ENCODE data around the gene KIF6. TPM values are rescaled to one million over a fixed set of nuclear protein-coding genes. Genes with fewer than 3 reads are reported as not detected.

Gene KIF6
- total RNA-seq, 1 experiment from 2014 or later, result not detected

- Histone ChIP-seq H3K9me3 (ENCODE audit: control insufficient read depth, insufficient read depth, low read depth, low read length) (no peaks in the 10 kb centered on the region), H3K27ac (ENCODE audit: low read length) (no peak overlapping the region), H3K4me3 (ENCODE audit: low read depth in 2 of 2, low read length in 2 of 2) (no peak overlapping the region), H3K4me1 (ENCODE audit: control insufficient read depth, insufficient read depth, low read length) (no peaks in the 10 kb centered on the region), H3K36me3 (ENCODE audit: control insufficient read depth, insufficient read depth, low read length) (no peaks in the 10 kb centered on the region), H3K27me3 (ENCODE audit: control insufficient read depth, insufficient read depth, low read length) (no peaks in the 10 kb centered on the region)
- intact Hi-C loops (cut with micrococcal nuclease; ENCODE audit: unreplicated experiment), result no loop called here
- ChIA-PET POLR2A (no interaction called here), CTCF (no interaction called here)
- ATAC-seq (no peak), DNase-seq (ENCODE audit: low read depth, low spot score) (no peak)
- TF ChIP-seq POLR2AphosphoS5 (IDR thresholded peaks at IDR 0.05; ENCODE audit: low read depth, low read length) (no peak), SIN3A (IDR thresholded peaks at IDR 0.05; ENCODE audit: borderline replicate concordance, insufficient read depth, low read depth, low read length) (no peak), REST (IDR thresholded peaks at IDR 0.05; ENCODE audit: insufficient read depth in 1 of 2, low read depth in 2 of 2, low read length in 1 of 2) (no peak), CTCF (IDR thresholded peaks at IDR 0.05) (no peak), TCF7L2 (IDR thresholded peaks at IDR 0.05; ENCODE audit: low read depth, low read length) (no peak)
- in situ Hi-C loops (cut with HindIII; ENCODE audit: low pct_unique_long_range_greater_than_20kb, low sequenced_read_pairs), result no loop called here
- no TSS peak for BruUV-seq (replicated peaks)
Observed at GRCh38 chr6:39772559-39773273, 47.5 kb upstream of the KIF6 start.

GRCh38 chr6:39770446-39770845, 45.2 kb upstream of the KIF6 start:
- TF ChIP-seq REST (IDR thresholded peaks at IDR 0.05; ENCODE audit: insufficient read depth in 1 of 2, low read depth in 2 of 2, low read length in 1 of 2), result no peak
- TF ChIP-seq TCF7L2 (IDR thresholded peaks at IDR 0.05; ENCODE audit: low read depth, low read length), result no peak
- no peak for TF ChIP-seq SIN3A (IDR thresholded peaks at IDR 0.05; ENCODE audit: borderline replicate concordance, insufficient read depth, low read depth, low read length)
- TF ChIP-seq POLR2AphosphoS5 (IDR thresholded peaks at IDR 0.05; ENCODE audit: low read depth, low read length), result no peak
- no peak for TF ChIP-seq CTCF (IDR thresholded peaks at IDR 0.05)
- no peaks in the 10 kb centered on the region for H3K36me3 ChIP-seq (ENCODE audit: control insufficient read depth, insufficient read depth, low read length)
- H3K27ac ChIP-seq (ENCODE audit: low read length), result no peak overlapping the region
- no TSS peak for BruUV-seq (replicated peaks)
- POLR2A ChIA-PET, result no interaction called here
- CTCF ChIA-PET, result no interaction called here
- intact Hi-C loops (cut with micrococcal nuclease; ENCODE audit: unreplicated experiment), result no loop called here
- no peak overlapping the region for H3K4me3 ChIP-seq (ENCODE audit: low read depth in 2 of 2, low read length in 2 of 2)
- in situ Hi-C loops (cut with HindIII; ENCODE audit: low pct_unique_long_range_greater_than_20kb, low sequenced_read_pairs), result no loop called here
- DNase-seq (ENCODE audit: low read depth, low spot score) (no peak), ATAC-seq (no peak)
- H3K9me3 ChIP-seq (ENCODE audit: control insufficient read depth, insufficient read depth, low read depth, low read length), result no peaks in the 10 kb centered on the region
- H3K4me1 ChIP-seq (ENCODE audit: control insufficient read depth, insufficient read depth, low read length), result no peaks in the 10 kb centered on the region
- no peaks in the 10 kb centered on the region for H3K27me3 ChIP-seq (ENCODE audit: control insufficient read depth, insufficient read depth, low read length)

Data from Panc1 (cell line).